Loucy (cell line): ENCODE data around the gene AZGP1.
"Not testable (repeated sequence)": the region's sequence is repeated elsewhere in the genome, so short reads cannot be mapped to it uniquely, and the experiment has no call there.

ENCODE experiments used
- H2AFZ ChIP-seq: fragments of 200-600 bp; sonication (generic); 2 replicates; pipeline ENCODE4 v1.6.0; 2016; ENCODE audit warnings: antibody characterized with exemption, mild to moderate bottlenecking, low read length, moderate library complexity
- H3F3A ChIP-seq: fragments of 200-600 bp; 2 replicates; pipeline ENCODE4 v1.6.0; 2016; ENCODE audit warnings: antibody characterized with exemption, low read depth, mild to moderate bottlenecking
- H3K27me3 ChIP-seq: fragments of 200-600 bp; sonication (generic); 2 replicates; pipeline ENCODE4 v1.6.1; 2014; ENCODE audit warnings: low read length, mild to moderate bottlenecking; ENCODE audit not compliant: insufficient read depth, poor library complexity, severe bottlenecking
- H3K36me3 ChIP-seq: fragments of 200-600 bp; sonication (generic); 2 replicates; pipeline ENCODE4 v1.6.1; 2016; ENCODE audit warnings: low read length; ENCODE audit not compliant: insufficient read depth
- H3K4me1 ChIP-seq: fragments of 200-600 bp; sonication (generic); 2 replicates; pipeline ENCODE4 v1.5.1; 2014; ENCODE audit warnings: low read length, mild to moderate bottlenecking; ENCODE audit not compliant: insufficient read depth, poor library complexity, severe bottlenecking
- H3K4me2 ChIP-seq: fragments of 200-600 bp; sonication (generic); 2 replicates; pipeline ENCODE4 v1.6.0; 2014; ENCODE audit warnings: antibody characterized with exemption, low read length, low read depth, mild to moderate bottlenecking; ENCODE audit not compliant: poor library complexity, severe bottlenecking
- H3K4me3 ChIP-seq: fragments of 200-600 bp; sonication (generic); 2 replicates; pipeline ENCODE4 v1.5.1; 2014; ENCODE audit warnings: low read length, mild to moderate bottlenecking, mixed read lengths; ENCODE audit not compliant: poor library complexity, severe bottlenecking
- H3K79me2 ChIP-seq: fragments of 200-600 bp; sonication (generic); 2 replicates; pipeline ENCODE4 v1.6.1; 2014; ENCODE audit warnings: low read length; ENCODE audit not compliant: insufficient read depth
- H3K9ac ChIP-seq: fragments of 200-600 bp; sonication (generic); 2 replicates; pipeline ENCODE4 v1.6.0; 2014; ENCODE audit warnings: mild to moderate bottlenecking, low read depth, low read length, moderate library complexity; ENCODE audit not compliant: poor library complexity, severe bottlenecking
- H3K9me2 ChIP-seq: fragments of 200-600 bp; sonication (generic); replicated peaks from 2 replicates; pipeline ENCODE4 v1.6.1; 2016; ENCODE audit warnings: low read depth, low read length, mixed read lengths
- H3K9me3 ChIP-seq: fragments of 200-600 bp; sonication (generic); 2 replicates; pipeline ENCODE4 v1.6.1; 2014; ENCODE audit warnings: mild to moderate bottlenecking, antibody characterized with exemption, low read length, low read depth; ENCODE audit not compliant: insufficient read depth
- H4K20me1 ChIP-seq: fragments of 200-600 bp; sonication (generic); 2 replicates; pipeline ENCODE4 v1.6.0; 2014; ENCODE audit warnings: antibody characterized with exemption, low read length, mild to moderate bottlenecking; ENCODE audit not compliant: insufficient read depth, poor library complexity, severe bottlenecking
- EZH2phosphoT487 ChIP-seq: fragments of 200-600 bp; IDR thresholded peaks from 2 replicates; pipeline ENCODE4 v1.6.1; 2018; ENCODE audit warnings: antibody characterized with exemption, mild to moderate bottlenecking, moderate library complexity, borderline replicate concordance
- TF ChIP-seq, protein P1 (sequence below): fragments of 200-600 bp; sonication (generic); conservative IDR thresholded peaks from 2 replicates; pipeline ENCODE4 v1.5.1; 2014; ENCODE audit warnings: mild to moderate bottlenecking, antibody characterized with exemption, low read length

AZGP1 gene

GRCh38 chr7:99953649-99954048 is 22.2 kb downstream of the AZGP1 start:
- no peaks in the 10 kb centered on the region for H3K4me1 ChIP-seq
- no peaks in the 10 kb centered on the region for H3K9me2 ChIP-seq
- no peaks in the 10 kb centered on the region for H3K9me3 ChIP-seq
- no peaks in the 10 kb centered on the region for H3K27me3 ChIP-seq
- no peaks in the 10 kb centered on the region for H3K79me2 ChIP-seq
- no peak overlapping the region for H3K4me2 ChIP-seq
- H4K20me1 ChIP-seq: no peaks in the 10 kb centered on the region
- no peak overlapping the region for H3K9ac ChIP-seq
- TF ChIP-seq, protein P1, sequence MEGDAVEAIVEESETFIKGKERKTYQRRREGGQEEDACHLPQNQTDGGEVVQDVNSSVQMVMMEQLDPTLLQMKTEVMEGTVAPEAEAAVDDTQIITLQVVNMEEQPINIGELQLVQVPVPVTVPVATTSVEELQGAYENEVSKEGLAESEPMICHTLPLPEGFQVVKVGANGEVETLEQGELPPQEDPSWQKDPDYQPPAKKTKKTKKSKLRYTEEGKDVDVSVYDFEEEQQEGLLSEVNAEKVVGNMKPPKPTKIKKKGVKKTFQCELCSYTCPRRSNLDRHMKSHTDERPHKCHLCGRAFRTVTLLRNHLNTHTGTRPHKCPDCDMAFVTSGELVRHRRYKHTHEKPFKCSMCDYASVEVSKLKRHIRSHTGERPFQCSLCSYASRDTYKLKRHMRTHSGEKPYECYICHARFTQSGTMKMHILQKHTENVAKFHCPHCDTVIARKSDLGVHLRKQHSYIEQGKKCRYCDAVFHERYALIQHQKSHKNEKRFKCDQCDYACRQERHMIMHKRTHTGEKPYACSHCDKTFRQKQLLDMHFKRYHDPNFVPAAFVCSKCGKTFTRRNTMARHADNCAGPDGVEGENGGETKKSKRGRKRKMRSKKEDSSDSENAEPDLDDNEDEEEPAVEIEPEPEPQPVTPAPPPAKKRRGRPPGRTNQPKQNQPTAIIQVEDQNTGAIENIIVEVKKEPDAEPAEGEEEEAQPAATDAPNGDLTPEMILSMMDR: no peak
- TF ChIP-seq EZH2phosphoT487: no peak
- H2AFZ ChIP-seq: no peak overlapping the region
- no peaks in the 10 kb centered on the region for H3K36me3 ChIP-seq
- no peak overlapping the region for H3K4me3 ChIP-seq
- no peaks in the 10 kb centered on the region for H3F3A ChIP-seq

DNA sequence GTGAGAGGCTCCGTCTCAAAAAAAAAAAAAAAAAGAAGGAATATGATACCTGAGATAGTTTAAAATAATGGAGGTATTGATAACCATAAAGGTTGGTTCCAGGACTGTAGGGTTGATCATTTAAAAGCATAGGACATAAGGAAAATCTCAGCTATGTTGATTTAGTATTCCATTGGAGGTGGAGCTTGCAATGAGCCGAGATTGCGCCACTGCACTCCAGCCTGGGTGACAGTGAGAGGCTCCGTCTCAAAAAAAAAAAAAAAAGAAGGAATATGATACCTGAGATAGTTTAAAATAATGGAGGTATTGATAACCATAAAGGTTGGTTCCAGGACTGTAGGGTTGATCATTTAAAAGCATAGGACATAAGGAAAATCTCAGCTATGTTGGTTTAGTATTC is 23.2 kb downstream of the AZGP1 start:
- not testable (repeated sequence) for H3F3A ChIP-seq, H2AFZ ChIP-seq, H3K79me2 ChIP-seq, H3K27me3 ChIP-seq, H4K20me1 ChIP-seq, H3K4me1 ChIP-seq, H3K4me3 ChIP-seq, H3K4me2 ChIP-seq, H3K9me2 ChIP-seq, H3K36me3 ChIP-seq, H3K9me3 ChIP-seq, H3K9ac ChIP-seq

DNA sequence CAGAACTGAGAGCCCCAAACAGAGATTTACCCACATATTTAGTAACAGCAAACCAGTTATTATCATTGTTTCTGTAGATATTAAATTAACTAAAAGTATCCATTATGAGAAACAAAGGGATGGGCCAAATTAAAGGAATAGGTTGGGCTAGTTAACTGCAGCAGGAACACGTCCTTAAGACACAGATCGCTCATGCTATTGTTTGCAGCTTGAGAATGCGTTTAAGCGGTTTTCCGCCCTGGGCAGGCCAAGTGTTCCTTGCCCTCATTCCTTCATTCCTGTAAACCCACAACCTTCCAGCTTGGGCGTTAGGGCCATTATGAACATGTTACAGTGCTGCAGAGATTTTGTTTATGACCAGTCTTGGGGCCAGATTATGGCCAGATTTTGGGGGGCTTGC is 25.0 kb downstream of the AZGP1 start:
- H3K9ac ChIP-seq, H3K4me3 ChIP-seq, H3F3A ChIP-seq, H3K4me1 ChIP-seq, H3K27me3 ChIP-seq, H3K79me2 ChIP-seq, H2AFZ ChIP-seq, H3K4me2 ChIP-seq, H3K36me3 ChIP-seq, H3K9me3 ChIP-seq, H4K20me1 ChIP-seq, H3K9me2 ChIP-seq: not testable (repeated sequence)

DNA sequence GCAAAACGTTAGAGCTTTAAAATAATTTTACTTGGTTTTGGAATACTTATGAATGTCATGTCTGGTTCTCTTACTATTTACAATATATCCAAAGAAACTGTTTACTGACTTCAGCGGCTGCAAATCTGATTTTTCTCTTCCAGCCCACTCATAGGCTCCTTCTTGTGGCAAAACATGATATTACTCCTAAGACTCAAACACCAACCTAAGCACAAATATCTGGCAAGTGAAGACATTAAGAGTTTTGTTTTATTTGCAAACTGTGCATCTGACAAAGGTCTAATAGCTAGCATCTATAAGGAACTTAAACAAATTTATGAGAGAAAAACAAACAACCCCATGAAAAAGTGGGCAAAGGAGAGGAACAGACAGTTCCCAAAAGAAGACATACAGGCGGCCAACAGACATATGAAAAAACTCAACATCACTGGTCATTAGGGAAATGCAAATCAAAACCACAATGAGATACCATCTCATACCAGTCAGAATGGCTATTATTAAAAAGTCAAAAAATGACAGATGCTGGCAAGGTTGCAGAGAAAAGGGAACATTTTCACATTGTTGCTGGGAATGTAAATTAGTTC is 26.1 kb downstream of the AZGP1 start:
- no peak for TF ChIP-seq EZH2phosphoT487
- TF ChIP-seq, protein P1: peak; percentile 63

More for the DNA sequence above, 26.1 kb downstream of the AZGP1 start:
- peaks cover under 1% of the 10 kb centered on the region for H3K4me1 ChIP-seq
- no peak overlapping the region for H3K4me2 ChIP-seq
- no peaks in the 10 kb centered on the region for H3K9me2 ChIP-seq
- H4K20me1 ChIP-seq: no peaks in the 10 kb centered on the region
- H3K79me2 ChIP-seq: no peaks in the 10 kb centered on the region
- no peaks in the 10 kb centered on the region for H3K27me3 ChIP-seq
- H2AFZ ChIP-seq: no peak overlapping the region
- no peaks in the 10 kb centered on the region for H3K36me3 ChIP-seq
- no peak overlapping the region for H3K9ac ChIP-seq
- no peak overlapping the region for H3K4me3 ChIP-seq
- no peaks in the 10 kb centered on the region for H3K9me3 ChIP-seq
- H3F3A ChIP-seq: no peaks in the 10 kb centered on the region
